Measurements from ENCODE around the gene RMP24.

The RMP24 gene

GRCh38 chr18:35972197-35973000 is at the start of gene RMP24:
Gene RMP24, plus strand, starts transcription at chr18:35972679.
- Histone ChIP-seq H3K4me3 (peak within 1 kb of the TSS; percentile 88), H3K27ac (peak within 1 kb of the TSS; percentile 86 to 95)
- TF ChIP-seq, protein P1, sequence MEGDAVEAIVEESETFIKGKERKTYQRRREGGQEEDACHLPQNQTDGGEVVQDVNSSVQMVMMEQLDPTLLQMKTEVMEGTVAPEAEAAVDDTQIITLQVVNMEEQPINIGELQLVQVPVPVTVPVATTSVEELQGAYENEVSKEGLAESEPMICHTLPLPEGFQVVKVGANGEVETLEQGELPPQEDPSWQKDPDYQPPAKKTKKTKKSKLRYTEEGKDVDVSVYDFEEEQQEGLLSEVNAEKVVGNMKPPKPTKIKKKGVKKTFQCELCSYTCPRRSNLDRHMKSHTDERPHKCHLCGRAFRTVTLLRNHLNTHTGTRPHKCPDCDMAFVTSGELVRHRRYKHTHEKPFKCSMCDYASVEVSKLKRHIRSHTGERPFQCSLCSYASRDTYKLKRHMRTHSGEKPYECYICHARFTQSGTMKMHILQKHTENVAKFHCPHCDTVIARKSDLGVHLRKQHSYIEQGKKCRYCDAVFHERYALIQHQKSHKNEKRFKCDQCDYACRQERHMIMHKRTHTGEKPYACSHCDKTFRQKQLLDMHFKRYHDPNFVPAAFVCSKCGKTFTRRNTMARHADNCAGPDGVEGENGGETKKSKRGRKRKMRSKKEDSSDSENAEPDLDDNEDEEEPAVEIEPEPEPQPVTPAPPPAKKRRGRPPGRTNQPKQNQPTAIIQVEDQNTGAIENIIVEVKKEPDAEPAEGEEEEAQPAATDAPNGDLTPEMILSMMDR (IDR thresholded peaks at IDR 0.05) = no peak
- DNase-seq (ENCODE audit: low spot score) = peak; percentile 98

DNA sequence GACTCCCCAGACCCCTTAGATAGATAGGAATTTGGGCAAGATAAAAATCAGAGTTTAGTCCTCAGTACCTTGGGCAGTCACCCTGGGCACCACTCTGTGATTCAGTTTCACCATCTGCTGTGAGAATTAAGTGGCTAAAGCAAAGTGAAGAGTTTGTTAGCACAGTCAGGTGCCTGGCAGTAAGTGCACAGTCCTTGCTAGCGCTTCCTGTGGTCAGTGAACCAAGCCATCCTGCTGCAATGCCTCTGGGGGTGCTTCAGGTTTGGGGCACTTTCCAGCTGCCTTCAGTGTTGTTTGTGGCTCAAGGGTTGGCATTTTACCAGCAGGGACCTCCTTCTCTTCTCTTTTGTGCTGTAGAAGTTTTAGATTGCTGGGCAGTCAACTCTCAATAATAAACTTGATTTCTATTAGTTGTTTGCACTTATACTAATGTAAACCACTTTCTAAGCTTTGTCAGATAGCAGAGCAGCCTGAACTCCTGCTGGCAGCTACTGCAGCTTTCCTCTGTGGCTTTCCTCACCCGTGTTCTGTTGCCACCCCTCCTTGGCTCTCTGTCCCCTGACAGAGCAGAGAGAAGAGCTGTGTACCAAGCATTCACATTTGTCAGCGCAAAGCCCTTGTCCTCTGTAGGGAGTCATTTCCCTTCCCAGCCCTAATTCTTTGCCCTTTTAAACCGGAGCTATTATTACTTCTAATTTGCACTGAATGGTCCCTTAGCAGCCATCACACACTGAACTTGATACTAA is 48.4 kb upstream of the RMP24 start:
- H3K4me3 ChIP-seq = no peak overlapping the region

GRCh38 chr18:35926884-35927283 is 45.6 kb upstream of the RMP24 start:
- no peak overlapping the region for H3K27ac ChIP-seq
- no peak overlapping the region for H3K4me3 ChIP-seq
- TF ChIP-seq, protein P1 (IDR thresholded peaks at IDR 0.05) = no peak
- DNase-seq (ENCODE audit: low spot score) = no peak

More for the DNA sequence above, 48.4 kb upstream of the RMP24 start:
- no peak for DNase-seq (ENCODE audit: low spot score)
- no peak overlapping the region for H3K27ac ChIP-seq
- TF ChIP-seq, protein P1 (IDR thresholded peaks at IDR 0.05) = no peak

GRCh38 chr18:35927430-35927829 is 45.0 kb upstream of the RMP24 start:
- Histone ChIP-seq H3K4me3 (no peak overlapping the region), H3K27ac (no peak overlapping the region)
- TF ChIP-seq, protein P1 (IDR thresholded peaks at IDR 0.05) = no peak
- no peak for DNase-seq (ENCODE audit: low spot score)

DNA sequence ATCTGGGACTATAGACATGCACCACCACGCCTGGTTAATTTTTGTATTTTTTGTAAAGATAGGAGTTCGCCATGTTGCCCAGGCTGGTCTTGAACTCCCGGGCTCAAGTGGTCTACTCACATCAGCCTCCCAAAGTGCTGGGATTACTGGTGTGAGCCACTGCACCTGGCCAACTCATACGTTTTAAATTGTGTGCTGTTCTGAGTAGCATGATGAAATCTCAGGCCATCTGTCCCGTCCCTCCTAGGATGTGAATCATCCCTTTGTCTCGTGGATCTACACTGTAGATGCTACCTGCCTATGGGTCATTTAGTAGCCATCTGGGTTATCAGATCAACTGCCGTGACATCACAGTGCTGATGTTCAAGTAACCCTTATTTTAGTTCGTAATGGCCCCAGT is 38.5 kb upstream of the RMP24 start:
- Histone ChIP-seq H3K27ac (no peak overlapping the region), H3K4me3 (no peak overlapping the region)
- TF ChIP-seq, protein P1 (IDR thresholded peaks at IDR 0.05) = no peak
- no peak for DNase-seq (ENCODE audit: low spot score)

DNA sequence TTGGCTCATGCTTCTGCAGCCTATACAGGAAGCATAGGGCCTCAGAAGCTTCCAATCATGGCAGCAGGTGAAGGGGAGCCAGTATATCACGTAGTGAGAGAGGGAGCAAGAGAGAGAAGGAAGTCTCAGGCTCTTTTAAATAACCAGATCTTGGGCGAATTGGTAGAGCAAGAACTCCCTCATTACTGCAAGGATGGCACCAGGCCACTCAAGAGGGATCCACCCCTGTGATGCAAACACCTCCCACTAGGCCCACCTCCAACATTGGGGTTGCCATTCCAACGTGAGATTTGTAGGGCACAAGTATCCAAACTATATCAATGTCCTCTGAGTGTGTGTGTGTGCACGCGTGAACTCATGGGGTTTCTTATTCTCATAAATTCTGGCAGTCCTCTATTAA is 37.6 kb upstream of the RMP24 start:
- DNase-seq (ENCODE audit: low spot score) = no peak
- Histone ChIP-seq H3K27ac (no peak overlapping the region), H3K4me3 (no peak overlapping the region)
- TF ChIP-seq, protein P1 (IDR thresholded peaks at IDR 0.05) = no peak

Measured in coronary artery (tissue), 2 donors.